GM12873 (cell line): Measurements from ENCODE around the gene ALDH18A1.

Experiments used
- CTCF ChIP-seq: IDR thresholded peaks from 2 replicates; pipeline ENCODE4 v1.5.1; 2012; ENCODE audit warnings: low read depth, mild to moderate bottlenecking, moderate library complexity, low read length, control low read depth; ENCODE audit not compliant: insufficient read depth; ENCODE audit errors: missing control alignments

The ALDH18A1 gene

GRCh38 chr10:95561864-95562177, 94.7 kb downstream of the ALDH18A1 start:
- TF ChIP-seq CTCF = no peak

- no peak for TF ChIP-seq CTCF
Observed at GRCh38 chr10:95561177-95561863, 95.2 kb downstream of the ALDH18A1 start, which contains the start of gene SORBS1. Gene SORBS1, minus strand, starts transcription at chr10:95561371. Its CDS starts 120,236 bp downstream, at chr10:95441135.

GRCh38 chr10:95560278-95561176, 96.0 kb downstream of the ALDH18A1 start:
- no peak for TF ChIP-seq CTCF

GRCh38 chr10:95559896-95560277, 96.6 kb downstream of the ALDH18A1 start:
- no peak for TF ChIP-seq CTCF

GRCh38 chr10:95559471-95559870, 97.0 kb downstream of the ALDH18A1 start:
- no peak for TF ChIP-seq CTCF

- TF ChIP-seq CTCF = no peak
Observed at GRCh38 chr10:95558593-95559320, 97.8 kb downstream of the ALDH18A1 start.

GRCh38 chr10:95556994-95557767, 99.3 kb downstream of the ALDH18A1 start:
- TF ChIP-seq CTCF = no peak
